Stimulated activated memory B cell treated with anti-CD40 and anti-IgM and Interleukin-4, amounts not matched to agents 10 μg/mL and 1 μg/mL and 100 μg/mL, for 72 hours (primary cell): ENCODE results near the gene TACC2.

Source experiments
- ATAC-seq: fragments of 150-1000 bp; cut with Tn5 transposase; 2 replicates; pipeline ENCODE4 v1.10.0; 2021
- H3K27ac Mint-ChIP-seq: one replicate; pipeline ENCODE4 v1.8.0; 2022; ENCODE audit warnings: mild to moderate bottlenecking, mixed read lengths
- H3K27me3 Mint-ChIP-seq: one replicate; pipeline ENCODE4 v1.8.0; 2022; ENCODE audit warnings: mixed read lengths
- H3K36me3 Mint-ChIP-seq: one replicate; pipeline ENCODE4 v1.8.0; 2022; ENCODE audit warnings: mixed read lengths
- H3K4me1 Mint-ChIP-seq: one replicate; pipeline ENCODE4 v1.8.0; 2022; ENCODE audit warnings: mixed read lengths
- H3K4me3 Mint-ChIP-seq: one replicate; pipeline ENCODE4 v1.8.0; 2022; ENCODE audit warnings: mild to moderate bottlenecking, moderate library complexity, mixed read lengths
- H3K9me3 Mint-ChIP-seq: one replicate; pipeline ENCODE4 v1.8.0; 2022; ENCODE audit warnings: mixed read lengths

The TACC2 gene

GRCh38 chr10:122292376-122292775 lies 303.4 kb downstream of the TACC2 start:
- ATAC-seq, result no peak
- no peak overlapping the region for H3K27ac Mint-ChIP-seq
- no peaks in the 10 kb centered on the region for H3K36me3 Mint-ChIP-seq
- H3K27me3 Mint-ChIP-seq, result peaks cover 31% of the 10 kb centered on the region
- H3K9me3 Mint-ChIP-seq, result no peaks in the 10 kb centered on the region
- no peaks in the 10 kb centered on the region for H3K4me1 Mint-ChIP-seq
- no peak overlapping the region for H3K4me3 Mint-ChIP-seq

- Mint-ChIP-seq H3K27ac (no peak overlapping the region), H3K27me3 (peaks cover 26% of the 10 kb centered on the region)
- ATAC-seq, result peak; percentile 63
Measured at GRCh38 chr10:122293156-122293960, 304.4 kb downstream of the TACC2 start.

GRCh38 chr10:122293961-122294380 lies 305.0 kb downstream of the TACC2 start:
- Mint-ChIP-seq H3K4me1 (no peaks in the 10 kb centered on the region), H3K4me3 (no peak overlapping the region), H3K27ac (no peak overlapping the region), H3K9me3 (no peaks in the 10 kb centered on the region), H3K27me3 (peaks cover 24% of the 10 kb centered on the region), H3K36me3 (no peaks in the 10 kb centered on the region)
- ATAC-seq, result no peak

More at GRCh38 chr10:122293156-122293960, 304.4 kb downstream of the TACC2 start:
- H3K36me3 Mint-ChIP-seq, result no peaks in the 10 kb centered on the region
- H3K4me3 Mint-ChIP-seq, result no peak overlapping the region
- no peaks in the 10 kb centered on the region for H3K9me3 Mint-ChIP-seq
- no peaks in the 10 kb centered on the region for H3K4me1 Mint-ChIP-seq

GRCh38 chr10:122294511-122295450 lies 305.8 kb downstream of the TACC2 start:
- no peaks in the 10 kb centered on the region for H3K36me3 Mint-ChIP-seq

GRCh38 chr10:122295451-122295809 lies 306.5 kb downstream of the TACC2 start:
- Mint-ChIP-seq H3K9me3 (no peaks in the 10 kb centered on the region), H3K36me3 (no peaks in the 10 kb centered on the region), H3K27me3 (peaks cover 34% of the 10 kb centered on the region), H3K4me1 (no peaks in the 10 kb centered on the region), H3K27ac (no peak overlapping the region), H3K4me3 (no peak overlapping the region)
- ATAC-seq, result no peak

More at GRCh38 chr10:122294511-122295450, 305.8 kb downstream of the TACC2 start:
- peaks cover 30% of the 10 kb centered on the region for H3K27me3 Mint-ChIP-seq
- H3K4me3 Mint-ChIP-seq, result no peak overlapping the region
- H3K27ac Mint-ChIP-seq, result no peak overlapping the region
- no peaks in the 10 kb centered on the region for H3K9me3 Mint-ChIP-seq
- ATAC-seq, result no peak
- H3K4me1 Mint-ChIP-seq, result no peaks in the 10 kb centered on the region

GRCh38 chr10:122296363-122297120 lies 307.6 kb downstream of the TACC2 start:
- Mint-ChIP-seq H3K27me3 (peaks cover 34% of the 10 kb centered on the region), H3K27ac (no peak overlapping the region), H3K4me3 (no peak overlapping the region), H3K36me3 (no peaks in the 10 kb centered on the region), H3K4me1 (no peaks in the 10 kb centered on the region), H3K9me3 (no peaks in the 10 kb centered on the region)
- no peak for ATAC-seq

- Mint-ChIP-seq H3K4me3 (no peak overlapping the region), H3K36me3 (no peaks in the 10 kb centered on the region), H3K9me3 (no peaks in the 10 kb centered on the region), H3K27ac (no peak overlapping the region), H3K4me1 (no peaks in the 10 kb centered on the region), H3K27me3 (peaks cover 34% of the 10 kb centered on the region)
- ATAC-seq, result no peak
Measured at GRCh38 chr10:122297583-122297982, 308.6 kb downstream of the TACC2 start.

- no peak overlapping the region for H3K4me3 Mint-ChIP-seq
- H3K36me3 Mint-ChIP-seq, result no peaks in the 10 kb centered on the region
- H3K27ac Mint-ChIP-seq, result no peak overlapping the region
- peaks cover 34% of the 10 kb centered on the region for H3K27me3 Mint-ChIP-seq
- H3K4me1 Mint-ChIP-seq, result no peaks in the 10 kb centered on the region
- no peaks in the 10 kb centered on the region for H3K9me3 Mint-ChIP-seq
- no peak for ATAC-seq
Measured at GRCh38 chr10:122298206-122298597, 309.2 kb downstream of the TACC2 start.

GRCh38 chr10:122298598-122299301 lies 309.8 kb downstream of the TACC2 start:
- Mint-ChIP-seq H3K4me3 (peak overlapping the region; percentile 49), H3K4me1 (no peaks in the 10 kb centered on the region), H3K9me3 (no peaks in the 10 kb centered on the region), H3K27ac (no peak overlapping the region), H3K36me3 (no peaks in the 10 kb centered on the region), H3K27me3 (peaks cover 34% of the 10 kb centered on the region)
- peak; percentile 72 for ATAC-seq

- Mint-ChIP-seq H3K4me1 (no peaks in the 10 kb centered on the region), H3K4me3 (no peak overlapping the region), H3K9me3 (no peaks in the 10 kb centered on the region), H3K27me3 (peaks cover 34% of the 10 kb centered on the region), H3K27ac (no peak overlapping the region), H3K36me3 (no peaks in the 10 kb centered on the region)
- ATAC-seq, result no peak
Measured at GRCh38 chr10:122299423-122300075, 310.6 kb downstream of the TACC2 start.

- H3K4me3 Mint-ChIP-seq, result no peak overlapping the region
- no peak overlapping the region for H3K27ac Mint-ChIP-seq
- peaks cover 9% of the 10 kb centered on the region for H3K9me3 Mint-ChIP-seq
- peak; percentile 20 for ATAC-seq
- H3K4me1 Mint-ChIP-seq, result no peaks in the 10 kb centered on the region
- peaks cover 25% of the 10 kb centered on the region for H3K27me3 Mint-ChIP-seq
- H3K36me3 Mint-ChIP-seq, result no peaks in the 10 kb centered on the region
Measured at GRCh38 chr10:122301055-122301810, 312.3 kb downstream of the TACC2 start.

- Mint-ChIP-seq H3K27me3 (peaks cover 21% of the 10 kb centered on the region), H3K9me3 (peaks cover 9% of the 10 kb centered on the region), H3K27ac (no peak overlapping the region), H3K4me3 (no peak overlapping the region), H3K4me1 (no peaks in the 10 kb centered on the region), H3K36me3 (no peaks in the 10 kb centered on the region)
- ATAC-seq, result no peak
Measured at GRCh38 chr10:122301811-122302115, 312.8 kb downstream of the TACC2 start.

- ATAC-seq, result no peak
- Mint-ChIP-seq H3K36me3 (no peaks in the 10 kb centered on the region), H3K4me3 (no peak overlapping the region), H3K4me1 (no peaks in the 10 kb centered on the region), H3K9me3 (peaks cover 9% of the 10 kb centered on the region), H3K27me3 (peaks cover 16% of the 10 kb centered on the region), H3K27ac (no peak overlapping the region)
Measured at GRCh38 chr10:122302315-122302714, 313.4 kb downstream of the TACC2 start.
